ENCODE results near the gene ZNF710.
"Not testable (repeated sequence)": the region's sequence is repeated elsewhere in the genome, so short reads cannot be mapped to it uniquely, and the experiment has no call there.

The ZNF710 gene

GRCh38 chr15:90001062-90001682, at the start of gene ZNF710:
Gene ZNF710 (plus strand): TSS chr15:90001324. CDS start chr15:90067138, 65,814 bp downstream.
- in situ Hi-C loops (cut with MboI; ENCODE audit: low pct_unique_long_range_greater_than_20kb, low sequenced_read_pairs, unreplicated experiment) = no loop called here
- TF ChIP-seq CTCF (IDR thresholded peaks at IDR 0.05; ENCODE audit: extremely low read depth, insufficient read depth, missing control alignments) = no peak
- peak; percentile 87 for DNase-seq (ENCODE audit: low spot score)

GRCh38 chr15:89954541-89954940, 46.6 kb upstream of the ZNF710 start:
- DNase-seq (ENCODE audit: low spot score) = no peak
- in situ Hi-C loops (cut with MboI; ENCODE audit: low pct_unique_long_range_greater_than_20kb, low sequenced_read_pairs, unreplicated experiment) = no loop called here
- TF ChIP-seq CTCF (IDR thresholded peaks at IDR 0.05; ENCODE audit: extremely low read depth, insufficient read depth, missing control alignments) = no peak

GRCh38 chr15:89955449-89955998, 45.6 kb upstream of the ZNF710 start:
- in situ Hi-C loops (cut with MboI; ENCODE audit: low pct_unique_long_range_greater_than_20kb, low sequenced_read_pairs, unreplicated experiment); DNase-seq (ENCODE audit: low spot score): not testable (repeated sequence)

GRCh38 chr15:89958107-89958805, 42.9 kb upstream of the ZNF710 start:
- DNase-seq (ENCODE audit: low spot score) = no peak
- in situ Hi-C loops (cut with MboI; ENCODE audit: low pct_unique_long_range_greater_than_20kb, low sequenced_read_pairs, unreplicated experiment) = no loop called here
- no peak for TF ChIP-seq CTCF (IDR thresholded peaks at IDR 0.05; ENCODE audit: extremely low read depth, insufficient read depth, missing control alignments)

GRCh38 chr15:89963301-89964231, 37.6 kb upstream of the ZNF710 start:
- in situ Hi-C loops (cut with MboI; ENCODE audit: low pct_unique_long_range_greater_than_20kb, low sequenced_read_pairs, unreplicated experiment) = no loop called here
- DNase-seq (ENCODE audit: low spot score) = no peak
- no peak for TF ChIP-seq CTCF (IDR thresholded peaks at IDR 0.05; ENCODE audit: extremely low read depth, insufficient read depth, missing control alignments)

- no peak for TF ChIP-seq CTCF (IDR thresholded peaks at IDR 0.05; ENCODE audit: extremely low read depth, insufficient read depth, missing control alignments)
- no peak for DNase-seq (ENCODE audit: low spot score)
- in situ Hi-C loops (cut with MboI; ENCODE audit: low pct_unique_long_range_greater_than_20kb, low sequenced_read_pairs, unreplicated experiment) = no loop called here
Observed at GRCh38 chr15:89964232-89964954, 36.7 kb upstream of the ZNF710 start.

Data from GM13977 (cell line).